ENCODE data around the gene CYBC1. TPM values are rescaled to one million over a fixed set of nuclear protein-coding genes. Genes with fewer than 3 reads are reported as not detected.

Gene CYBC1
- polyA plus RNA-seq, 3 donors: 160 to 225 (median 217) TPM

- Mint-ChIP-seq H3K27ac (no peak overlapping the region), H3K4me1 (no peaks in the 10 kb centered on the region), H3K9me3 (no peaks in the 10 kb centered on the region), H3K27me3 (ENCODE audit: low read depth in 3 of 3) (peaks cover 0 to 1% (median 0%) of the 10 kb centered on the region in 3 donors), H3K4me3 (no peak overlapping the region), H3K36me3 (peaks cover 80 to 98% of the 10 kb centered on the region in 2 donors)
- H3K4me2 ChIP-seq (replicated peaks; ENCODE audit: extremely low read depth, low read length, poor library complexity, severe bottlenecking): no peak overlapping the region
- no peak overlapping the region for H3K9ac ChIP-seq (ENCODE audit: insufficient read depth, low read length, poor library complexity, severe bottlenecking)
- peaks cover 32% of the 10 kb centered on the region for H4K20me1 ChIP-seq (ENCODE audit: insufficient read depth, low read length)
- no peaks in the 10 kb centered on the region for H3K27me3 ChIP-seq (ENCODE audit: control insufficient read depth in 2 of 2, insufficient read depth in 2 of 2, low read length in 2 of 2)
- H2AFZ ChIP-seq (ENCODE audit: insufficient read depth, low read depth, low read length, poor library complexity, severe bottlenecking): no peak overlapping the region
- H3K9me3 ChIP-seq (replicated peaks in 1 of 2; ENCODE audit: control insufficient read depth in 1 of 2, insufficient read depth in 1 of 2, low read length in 2 of 2): no peaks in the 10 kb centered on the region
- H3K36me3 ChIP-seq (replicated peaks in 1 of 2; ENCODE audit: control insufficient read depth in 1 of 2, insufficient read depth in 2 of 2, low read length in 2 of 2): peaks cover 82 to 100% of the 10 kb centered on the region in 2 donors
- intact Hi-C loops (cut with micrococcal nuclease): no loop called here
- no peak for DNase-seq
- 98% methylated on average over 4 of the region's 7 CpGs for WGBS (ENCODE audit: insufficient coverage)
- peaks cover 13% of the 10 kb centered on the region for H3K79me2 ChIP-seq (ENCODE audit: insufficient read depth, low read length)
- TF ChIP-seq, protein P1, sequence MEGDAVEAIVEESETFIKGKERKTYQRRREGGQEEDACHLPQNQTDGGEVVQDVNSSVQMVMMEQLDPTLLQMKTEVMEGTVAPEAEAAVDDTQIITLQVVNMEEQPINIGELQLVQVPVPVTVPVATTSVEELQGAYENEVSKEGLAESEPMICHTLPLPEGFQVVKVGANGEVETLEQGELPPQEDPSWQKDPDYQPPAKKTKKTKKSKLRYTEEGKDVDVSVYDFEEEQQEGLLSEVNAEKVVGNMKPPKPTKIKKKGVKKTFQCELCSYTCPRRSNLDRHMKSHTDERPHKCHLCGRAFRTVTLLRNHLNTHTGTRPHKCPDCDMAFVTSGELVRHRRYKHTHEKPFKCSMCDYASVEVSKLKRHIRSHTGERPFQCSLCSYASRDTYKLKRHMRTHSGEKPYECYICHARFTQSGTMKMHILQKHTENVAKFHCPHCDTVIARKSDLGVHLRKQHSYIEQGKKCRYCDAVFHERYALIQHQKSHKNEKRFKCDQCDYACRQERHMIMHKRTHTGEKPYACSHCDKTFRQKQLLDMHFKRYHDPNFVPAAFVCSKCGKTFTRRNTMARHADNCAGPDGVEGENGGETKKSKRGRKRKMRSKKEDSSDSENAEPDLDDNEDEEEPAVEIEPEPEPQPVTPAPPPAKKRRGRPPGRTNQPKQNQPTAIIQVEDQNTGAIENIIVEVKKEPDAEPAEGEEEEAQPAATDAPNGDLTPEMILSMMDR (IDR thresholded peaks at IDR 0.05): no peak
- no peaks in the 10 kb centered on the region for H3K4me1 ChIP-seq (ENCODE audit: control insufficient read depth in 1 of 2, insufficient read depth in 2 of 2, low read length in 2 of 2)
- H3K27ac ChIP-seq (ENCODE audit: low read depth in 1 of 2, low read length in 2 of 2): no peak overlapping the region
- H3K4me3 ChIP-seq (replicated peaks in 1 of 3; ENCODE audit: low read depth in 2 of 3, low read length in 3 of 3): no peak overlapping the region
These were observed 14.6 kb upstream of the CYBC1 start for GRCh38 chr17:82465023-82465603.

GRCh38 chr17:82464567-82464929, 14.0 kb upstream of the CYBC1 start:
- no peak overlapping the region for H3K4me3 ChIP-seq (replicated peaks in 1 of 3; ENCODE audit: low read depth in 2 of 3, low read length in 3 of 3)
- intact Hi-C loops (cut with micrococcal nuclease): no loop called here
- H3K9me3 Mint-ChIP-seq: no peaks in the 10 kb centered on the region
- no peak overlapping the region for H3K27ac ChIP-seq (ENCODE audit: low read depth in 1 of 2, low read length in 2 of 2)
- H3K4me2 ChIP-seq (replicated peaks; ENCODE audit: extremely low read depth, low read length, poor library complexity, severe bottlenecking): no peak overlapping the region
- 97% methylated on average over 10 of the region's 11 CpGs for WGBS (ENCODE audit: insufficient coverage)
- TF ChIP-seq, protein P1 (IDR thresholded peaks at IDR 0.05): no peak
- H3K9ac ChIP-seq (ENCODE audit: insufficient read depth, low read length, poor library complexity, severe bottlenecking): no peak overlapping the region
- peaks cover 1% of the 10 kb centered on the region for H3K4me1 Mint-ChIP-seq
- peaks cover 33% of the 10 kb centered on the region for H4K20me1 ChIP-seq (ENCODE audit: insufficient read depth, low read length)
- peaks cover 0 to 1% (median 0%) of the 10 kb centered on the region in 3 donors for H3K27me3 Mint-ChIP-seq (ENCODE audit: low read depth in 3 of 3)
- DNase-seq: no peak
- peaks cover 19% of the 10 kb centered on the region for H3K79me2 ChIP-seq (ENCODE audit: insufficient read depth, low read length)
- H3K4me1 ChIP-seq (ENCODE audit: control insufficient read depth in 1 of 2, insufficient read depth in 2 of 2, low read length in 2 of 2): peaks cover 2% of the 10 kb centered on the region in 2 donors
- H3K9me3 ChIP-seq (replicated peaks in 1 of 2; ENCODE audit: control insufficient read depth in 1 of 2, insufficient read depth in 1 of 2, low read length in 2 of 2): no peaks in the 10 kb centered on the region
- H3K27me3 ChIP-seq (ENCODE audit: control insufficient read depth in 2 of 2, insufficient read depth in 2 of 2, low read length in 2 of 2): no peaks in the 10 kb centered on the region
- H3K36me3 ChIP-seq (replicated peaks in 1 of 2; ENCODE audit: control insufficient read depth in 1 of 2, insufficient read depth in 2 of 2, low read length in 2 of 2): peaks cover 77 to 97% of the 10 kb centered on the region in 2 donors
- H3K27ac Mint-ChIP-seq: peak overlapping the region in 1 of 7 donors; percentile 20
- no peak overlapping the region for H2AFZ ChIP-seq (ENCODE audit: insufficient read depth, low read depth, low read length, poor library complexity, severe bottlenecking)
- peaks cover 79 to 95% of the 10 kb centered on the region in 2 donors for H3K36me3 Mint-ChIP-seq
- H3K4me3 Mint-ChIP-seq: no peak overlapping the region
